SU-DHL-6 (cell line): Measurements from ENCODE around the gene ORMDL3.

Experiments used
- EZH2phosphoT487 ChIP-seq: fragments of 200-600 bp; sonication (generic), shearing (Covaris generic); conservative IDR thresholded peaks from 2 replicates; pipeline ENCODE4 v1.6.1; 2018; ENCODE audit warnings: mild to moderate bottlenecking, antibody characterized with exemption, low read length, moderate library complexity, mixed read lengths
- TF ChIP-seq, protein P1 (sequence below): fragments of 200-600 bp; sonication (generic); IDR thresholded peaks from one replicate; pipeline ENCODE4 v1.5.1; 2017; ENCODE audit warnings: antibody characterized with exemption, mild to moderate bottlenecking, low read length, moderate library complexity; ENCODE audit not compliant: insufficient read depth, poor library complexity, severe bottlenecking

DNA sequence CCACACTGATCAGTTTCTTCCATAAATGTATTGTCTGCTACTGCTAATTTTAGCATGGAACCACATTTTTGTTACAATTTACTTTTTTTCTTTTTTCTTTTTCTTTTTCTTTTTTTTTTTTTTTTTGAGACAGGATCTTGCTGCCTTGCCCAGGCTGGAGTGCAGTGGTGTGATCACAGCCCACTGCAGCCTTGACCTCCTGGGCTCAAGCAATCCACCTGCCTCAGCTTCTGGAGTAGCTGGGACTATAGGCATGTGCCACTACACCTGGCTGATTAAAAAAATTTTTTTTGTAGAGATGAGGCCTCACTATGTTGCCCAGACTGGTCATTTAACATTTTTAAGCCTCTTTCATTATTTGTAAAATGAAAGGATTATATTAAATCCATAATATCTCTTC lies 40.3 kb downstream of the ORMDL3 start:
- TF ChIP-seq, protein P1, sequence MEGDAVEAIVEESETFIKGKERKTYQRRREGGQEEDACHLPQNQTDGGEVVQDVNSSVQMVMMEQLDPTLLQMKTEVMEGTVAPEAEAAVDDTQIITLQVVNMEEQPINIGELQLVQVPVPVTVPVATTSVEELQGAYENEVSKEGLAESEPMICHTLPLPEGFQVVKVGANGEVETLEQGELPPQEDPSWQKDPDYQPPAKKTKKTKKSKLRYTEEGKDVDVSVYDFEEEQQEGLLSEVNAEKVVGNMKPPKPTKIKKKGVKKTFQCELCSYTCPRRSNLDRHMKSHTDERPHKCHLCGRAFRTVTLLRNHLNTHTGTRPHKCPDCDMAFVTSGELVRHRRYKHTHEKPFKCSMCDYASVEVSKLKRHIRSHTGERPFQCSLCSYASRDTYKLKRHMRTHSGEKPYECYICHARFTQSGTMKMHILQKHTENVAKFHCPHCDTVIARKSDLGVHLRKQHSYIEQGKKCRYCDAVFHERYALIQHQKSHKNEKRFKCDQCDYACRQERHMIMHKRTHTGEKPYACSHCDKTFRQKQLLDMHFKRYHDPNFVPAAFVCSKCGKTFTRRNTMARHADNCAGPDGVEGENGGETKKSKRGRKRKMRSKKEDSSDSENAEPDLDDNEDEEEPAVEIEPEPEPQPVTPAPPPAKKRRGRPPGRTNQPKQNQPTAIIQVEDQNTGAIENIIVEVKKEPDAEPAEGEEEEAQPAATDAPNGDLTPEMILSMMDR = no peak
- TF ChIP-seq EZH2phosphoT487 = no peak
